CMK (cell line): ENCODE data around the gene MLLT1.

Experiments used
- DNase-seq: peaks from one replicate; pipeline ENCODE4 v3.0.0-alpha.2; 2010; ENCODE audit warnings: low read depth

Gene MLLT1

DNA sequence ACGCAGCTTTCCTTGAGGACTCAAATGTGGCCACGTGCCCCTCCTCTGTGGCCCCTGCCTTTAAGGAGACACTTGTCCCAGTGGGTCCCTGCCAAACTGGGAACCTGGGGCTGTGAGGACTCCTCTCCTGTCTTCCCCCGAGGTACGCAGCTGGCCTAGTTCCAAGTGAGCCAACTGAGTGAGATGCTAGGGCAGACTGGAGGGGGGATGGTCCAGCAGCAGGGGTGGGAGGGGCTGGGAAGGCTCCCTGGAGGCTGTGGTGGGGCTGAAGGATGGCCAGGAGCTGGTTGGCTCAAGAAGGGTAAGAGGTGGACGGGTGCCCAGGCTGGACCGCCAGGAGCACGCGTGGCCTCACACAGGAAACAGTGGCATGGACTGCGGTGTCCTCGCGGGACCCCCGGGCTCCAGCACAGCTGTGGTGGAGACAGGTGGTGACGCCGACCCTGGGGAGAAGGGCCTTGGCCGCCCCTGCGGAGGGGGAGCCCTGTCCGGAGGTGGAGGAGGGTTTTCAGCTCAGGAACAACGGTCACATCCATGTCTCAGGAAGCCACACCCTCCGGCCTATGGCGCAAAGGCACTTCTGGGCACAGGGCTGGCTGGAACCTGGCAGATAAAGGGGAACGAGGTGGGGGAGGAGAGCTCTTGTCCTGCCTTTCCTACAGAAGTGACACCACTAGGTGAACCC lies 45.8 kb downstream of the MLLT1 start:
- peak; percentile 65 for DNase-seq

DNA sequence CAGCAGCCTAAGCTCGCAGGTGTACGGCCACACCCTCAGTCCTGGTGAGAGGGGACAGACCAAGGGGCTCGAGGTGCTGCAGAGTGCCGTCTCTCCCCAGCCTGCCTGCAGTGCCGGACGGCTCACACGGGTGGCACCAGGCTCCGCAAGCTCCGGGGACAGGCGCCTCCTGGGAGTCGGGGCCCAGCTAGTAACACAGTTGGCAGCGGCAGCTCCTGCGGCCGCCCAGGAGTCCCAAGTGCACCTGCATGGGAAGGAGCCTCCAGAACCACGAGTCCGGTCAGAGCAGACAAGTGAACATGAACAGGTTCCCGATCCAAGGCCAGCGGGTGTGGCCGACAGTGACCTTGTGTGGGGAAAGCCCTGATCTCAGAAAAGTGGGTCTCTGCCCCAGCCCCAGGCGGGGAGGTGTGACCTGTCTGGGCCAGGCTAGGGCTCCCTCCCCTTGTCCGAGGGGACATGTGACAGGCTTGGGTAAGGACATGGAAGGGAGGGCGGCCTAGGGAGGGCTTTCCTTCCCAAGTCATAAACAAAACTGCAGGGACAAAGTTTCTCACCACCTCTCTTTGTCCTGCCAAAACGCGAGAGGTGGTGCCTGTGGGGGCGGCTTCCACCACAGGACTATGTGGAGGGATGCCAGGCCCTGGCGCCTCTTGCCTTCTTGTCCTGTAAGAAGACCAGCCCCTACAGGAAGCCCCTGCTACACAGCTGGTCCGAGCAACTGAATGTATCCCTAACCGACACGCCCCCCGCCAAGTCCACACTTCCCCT lies 46.5 kb downstream of the MLLT1 start:
- DNase-seq = no peak

DNA sequence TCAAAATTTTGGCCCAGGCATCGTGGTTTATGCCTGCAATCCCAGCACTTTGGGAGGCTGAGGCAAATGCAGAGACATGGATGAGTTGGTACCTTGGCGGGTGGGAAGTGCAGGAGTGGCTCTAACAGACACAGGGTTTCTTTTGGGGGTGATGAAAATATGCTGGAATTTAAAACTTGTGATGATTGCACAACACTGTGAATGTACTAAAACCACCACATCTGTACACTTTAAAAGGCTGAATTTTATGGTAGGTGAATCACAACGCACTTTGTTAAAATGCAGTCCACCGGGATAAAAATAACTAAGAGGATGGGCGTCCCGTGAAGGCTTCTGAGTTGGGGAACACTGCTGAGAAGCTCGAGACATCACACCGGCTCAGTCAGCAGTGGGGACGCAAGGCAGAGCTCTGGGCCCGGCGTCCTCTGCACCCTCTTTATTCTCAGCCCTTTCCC lies 47.1 kb downstream of the MLLT1 start:
- DNase-seq = no peak

DNA sequence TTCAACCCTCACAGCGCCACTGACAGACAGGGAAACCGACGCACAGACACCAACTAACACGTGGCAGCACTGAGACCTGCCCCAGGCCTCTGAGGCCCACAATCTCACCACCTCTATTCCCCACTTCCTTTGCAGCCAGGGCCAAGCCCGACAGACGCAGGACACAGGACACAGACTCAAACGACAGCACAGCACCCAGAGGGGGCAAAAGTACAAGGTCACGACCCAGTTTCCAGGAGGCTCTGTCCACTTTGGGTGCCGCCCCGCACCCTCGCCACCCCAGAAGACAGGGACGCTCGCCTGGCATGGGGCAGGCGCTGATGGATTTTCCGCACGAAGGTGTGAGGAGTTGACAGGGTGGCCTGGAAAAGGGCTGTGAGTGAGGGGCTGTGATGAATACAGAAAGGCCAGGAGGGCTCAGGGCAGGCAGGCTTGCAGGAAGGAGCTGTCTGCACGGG lies 48.8 kb downstream of the MLLT1 start:
- no peak for DNase-seq

DNA sequence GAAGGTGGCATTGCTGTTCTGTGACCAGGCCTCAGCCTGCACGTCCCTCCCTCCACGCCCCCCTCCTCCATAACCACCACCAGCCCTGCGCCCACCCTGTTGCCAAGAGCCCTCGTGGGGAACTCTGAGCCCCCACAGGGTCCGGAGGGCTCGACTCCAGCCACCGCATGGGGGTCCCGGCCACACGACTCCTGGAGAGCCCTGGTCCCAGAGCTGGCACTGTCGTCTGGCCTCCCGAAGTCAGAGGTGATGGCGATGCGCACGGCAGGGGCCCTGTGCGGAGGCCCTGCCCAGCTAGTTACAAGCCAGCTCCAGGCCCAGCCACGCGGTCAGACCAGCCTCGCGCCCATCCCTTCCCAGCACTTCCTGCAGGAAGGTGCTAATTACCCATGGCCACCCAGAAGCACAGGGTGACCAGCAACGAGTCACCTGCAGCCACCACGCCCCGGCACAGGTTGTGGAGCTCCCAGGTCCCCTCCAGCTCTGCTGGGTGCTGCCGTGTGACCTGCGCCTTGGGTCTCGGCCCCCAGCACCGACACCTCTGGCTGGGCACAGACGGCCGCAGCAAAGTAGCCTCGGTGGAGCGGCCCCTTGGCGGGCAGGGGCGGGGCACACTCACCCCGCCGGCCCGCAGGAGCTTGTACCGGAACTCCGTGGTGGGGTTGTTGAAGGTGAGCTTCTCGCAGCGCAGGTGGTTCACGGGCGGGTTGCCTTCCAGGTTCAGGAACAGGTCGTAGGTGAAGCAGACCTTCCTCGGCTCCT lies 49.6 kb downstream of the MLLT1 start:
- DNase-seq = no peak

DNA sequence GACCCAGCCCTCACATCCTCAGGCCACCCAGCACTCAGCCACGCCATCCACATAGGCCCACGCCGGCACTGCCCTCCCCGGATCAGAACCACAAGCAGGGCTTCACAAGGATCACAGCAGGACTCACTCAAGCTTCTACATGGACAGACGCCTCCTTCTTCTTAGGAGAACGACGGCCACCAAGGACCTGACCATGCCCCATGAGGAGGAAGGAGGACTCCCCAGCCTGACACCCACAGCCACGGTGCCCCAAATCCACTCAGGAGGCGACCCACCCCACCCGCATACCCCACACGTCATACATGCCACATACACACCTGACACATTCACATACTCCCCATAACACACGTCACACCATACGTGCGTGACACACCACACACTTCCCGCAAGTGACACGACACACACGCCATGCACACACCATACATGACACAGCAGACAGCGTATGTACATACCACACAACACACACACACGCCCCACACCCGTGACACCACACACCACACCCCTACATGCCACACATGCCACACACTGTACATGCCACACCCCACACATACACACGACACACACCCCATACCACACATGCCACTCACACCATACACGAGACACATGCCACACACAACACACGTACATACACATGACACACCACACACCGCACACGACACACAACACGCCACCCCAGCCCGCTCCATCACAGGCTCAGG lies 50.4 kb downstream of the MLLT1 start:
- DNase-seq = no peak

DNA sequence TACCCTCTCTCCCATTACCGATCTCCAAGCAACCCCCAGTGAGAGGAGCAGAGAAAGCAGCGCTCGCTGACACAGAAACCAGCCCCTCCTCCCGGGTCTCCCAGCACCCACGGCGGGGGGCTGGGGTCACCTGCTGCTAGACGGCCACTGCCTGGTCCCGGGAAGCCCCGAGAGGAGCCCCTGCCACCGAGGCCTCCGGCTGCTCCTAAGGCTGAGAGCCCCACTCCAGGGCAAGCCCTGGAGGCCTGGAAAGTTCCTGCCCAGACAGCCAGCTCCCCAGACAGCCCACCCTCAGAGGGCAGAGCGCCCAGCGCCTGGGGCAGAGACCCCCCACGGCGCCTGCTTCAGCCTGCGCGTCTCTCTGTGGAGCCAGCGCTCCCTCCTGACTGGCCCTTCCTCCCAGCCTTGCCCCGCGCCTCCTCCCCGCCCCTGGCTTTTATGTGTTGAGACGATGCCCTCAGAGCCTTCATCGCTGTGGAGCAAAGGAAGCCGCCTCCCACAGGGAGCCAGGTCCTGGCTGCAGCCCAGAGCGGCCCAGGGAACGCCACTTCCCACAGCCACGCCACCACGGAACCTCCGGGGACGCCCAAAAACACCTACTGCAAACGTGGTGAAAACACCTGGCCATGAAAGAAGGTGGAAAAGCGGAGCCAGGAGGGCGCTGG lies 51.1 kb downstream of the MLLT1 start:
- no peak for DNase-seq

DNA sequence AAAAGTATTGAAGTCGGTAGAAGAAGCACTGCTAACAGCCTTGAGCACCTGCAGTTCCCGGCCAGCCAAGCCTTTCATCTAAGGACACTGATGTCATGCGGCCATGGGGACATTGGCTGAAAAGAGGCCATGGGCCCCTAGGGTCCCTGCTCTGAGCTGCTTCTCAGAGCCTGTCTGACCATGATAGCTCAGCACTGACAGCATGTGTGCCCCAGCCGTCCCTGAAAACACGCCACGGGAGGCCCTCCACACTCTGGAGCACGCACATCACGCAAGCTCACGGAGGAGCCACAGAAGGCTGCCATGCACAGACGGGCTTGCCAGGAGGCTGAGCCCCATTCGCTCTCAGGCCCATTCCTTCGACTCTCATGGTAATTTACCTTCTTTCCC lies 51.8 kb downstream of the MLLT1 start:
- DNase-seq = no peak

DNA sequence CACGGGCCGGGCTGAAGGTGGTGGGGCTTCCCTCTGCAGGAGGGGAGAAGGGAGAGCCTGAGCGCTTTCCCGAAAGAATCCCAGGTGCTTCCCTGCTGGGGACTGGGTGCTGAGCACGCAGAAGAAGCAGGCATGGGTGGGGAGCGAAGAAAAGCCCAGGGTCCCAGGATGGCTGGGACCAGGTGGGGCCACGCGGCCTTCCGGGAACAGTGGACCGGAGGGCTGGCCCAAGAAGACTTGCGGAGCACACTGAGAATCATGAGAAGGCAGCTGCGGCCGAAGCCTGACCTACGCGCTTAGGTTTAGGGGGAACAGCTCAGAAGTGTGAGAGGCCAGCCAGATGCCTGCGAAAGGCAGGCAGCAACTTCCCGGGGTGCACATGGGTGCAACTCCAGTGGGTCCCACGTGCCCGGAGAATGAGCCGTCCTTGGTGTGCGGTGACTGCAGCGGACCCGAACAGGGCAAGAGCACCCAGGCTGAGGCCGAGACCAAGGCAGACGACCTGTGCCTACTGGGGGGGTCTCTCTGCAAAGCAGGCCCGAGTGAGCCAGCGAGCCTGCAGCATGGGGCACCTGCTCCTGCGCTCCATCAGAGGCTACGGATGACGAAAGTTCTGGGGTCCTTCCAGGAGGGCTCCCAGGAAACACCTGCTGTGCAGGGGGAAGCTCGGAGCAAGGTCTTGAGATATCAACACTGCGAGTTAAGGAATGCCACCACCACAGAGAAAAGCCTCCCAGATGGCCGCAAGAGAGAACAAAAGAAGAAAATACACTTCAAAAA lies 52.4 kb downstream of the MLLT1 start:
- DNase-seq = no peak

DNA sequence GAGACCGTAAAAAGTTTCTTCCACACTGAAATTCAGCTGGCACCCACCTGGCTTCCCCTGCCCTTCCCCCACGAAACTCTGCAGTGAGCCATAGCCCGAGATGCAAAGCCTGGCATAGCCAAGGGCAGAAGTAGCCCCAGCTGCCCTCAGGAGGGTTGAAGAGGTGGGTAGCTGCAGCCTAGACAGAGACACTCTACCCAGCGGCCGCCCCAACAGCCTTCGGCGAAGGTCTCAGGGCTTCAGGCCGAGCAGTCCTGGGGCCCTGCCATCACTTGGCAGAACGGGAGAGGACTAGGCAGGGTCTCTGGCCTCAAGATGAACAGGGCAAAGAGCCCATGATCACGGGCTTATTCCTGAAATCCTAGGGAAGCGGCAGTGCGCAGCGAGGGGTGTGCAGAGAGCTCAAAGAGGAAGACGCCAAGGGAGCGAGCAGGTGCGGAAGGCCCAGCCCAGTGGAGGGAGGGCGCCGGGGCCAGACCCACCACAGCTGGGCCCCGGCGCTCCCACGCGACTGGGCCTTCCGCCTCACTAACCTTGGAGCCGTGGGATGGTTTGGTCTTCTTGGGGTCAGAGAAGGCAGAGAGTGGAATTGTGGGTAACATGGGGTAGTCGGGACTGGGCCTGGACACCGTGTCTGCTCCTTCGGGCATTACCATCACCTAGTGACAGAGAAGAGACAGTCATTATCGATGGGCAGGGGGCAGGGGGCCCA lies 53.2 kb downstream of the MLLT1 start:
- DNase-seq = no peak

DNA sequence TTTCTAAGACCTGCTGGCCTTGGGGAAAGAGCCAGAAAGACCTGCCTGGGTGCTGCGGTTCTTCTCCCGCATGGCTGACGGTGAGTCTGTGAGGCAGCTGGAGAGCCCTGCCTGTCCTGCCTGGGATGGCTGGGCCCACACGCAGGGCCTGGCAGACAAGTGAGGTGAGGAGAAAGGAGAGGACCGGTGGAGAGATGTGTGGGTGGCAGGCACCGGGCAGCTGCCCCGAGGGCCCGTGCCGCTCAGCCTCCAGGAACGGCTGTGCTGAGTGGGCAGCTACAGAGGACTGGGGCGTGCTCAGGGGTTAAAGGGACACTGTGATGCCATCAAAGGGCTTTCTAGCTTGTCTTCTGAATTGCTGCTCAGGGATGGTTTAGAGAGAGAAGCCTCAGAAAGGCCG lies 53.8 kb downstream of the MLLT1 start:
- DNase-seq = no peak

DNA sequence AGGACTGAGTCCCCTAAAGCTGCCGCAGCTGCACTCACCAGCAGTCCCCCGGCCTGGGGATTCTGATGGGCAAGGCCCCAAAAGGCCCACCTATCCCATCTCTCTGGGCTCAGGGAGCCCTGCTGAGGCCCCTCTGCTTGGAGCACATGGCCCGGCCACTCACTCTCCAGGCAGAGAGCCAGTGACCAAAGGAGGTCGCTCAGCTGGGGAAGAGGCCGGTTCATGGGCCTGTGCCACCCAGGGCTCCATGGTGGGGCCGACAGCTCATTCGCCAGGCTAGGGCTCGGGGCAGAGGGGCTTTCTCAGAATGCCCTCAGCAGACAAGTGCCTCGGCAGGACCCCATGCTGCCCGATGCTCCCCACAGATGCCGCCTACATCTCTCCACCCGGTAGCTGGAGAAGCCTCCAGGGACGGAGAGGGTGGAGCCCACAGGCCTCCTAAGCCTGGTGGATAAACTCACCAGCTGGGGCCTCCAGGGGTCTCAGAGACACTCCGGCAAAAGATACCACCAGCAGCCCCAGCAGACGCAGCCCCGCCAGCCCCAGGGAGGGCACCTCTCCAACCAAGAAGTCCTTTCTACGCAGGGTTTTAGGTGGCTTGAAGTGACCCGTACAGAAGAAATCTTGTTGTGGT lies 54.4 kb downstream of the MLLT1 start:
- DNase-seq = no peak

DNA sequence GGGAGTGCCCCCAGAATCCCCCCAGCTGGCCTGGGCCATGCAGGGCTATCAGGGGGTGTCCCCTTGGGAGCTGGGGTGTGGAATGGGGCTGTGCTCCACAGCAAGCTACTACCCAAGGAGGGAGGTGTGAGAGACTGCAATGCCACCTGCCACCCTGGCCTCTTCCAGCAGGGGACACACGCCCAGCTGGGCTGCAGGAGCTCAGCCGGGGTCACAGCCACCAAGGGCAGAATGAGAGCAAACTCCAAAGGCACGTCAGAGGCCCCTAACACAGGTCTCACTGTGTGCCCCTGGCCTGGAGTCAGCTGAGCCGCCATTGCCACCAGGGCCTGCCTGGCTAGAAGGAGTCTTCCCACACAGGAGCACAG lies 55.5 kb downstream of the MLLT1 start:
- no peak for DNase-seq

DNA sequence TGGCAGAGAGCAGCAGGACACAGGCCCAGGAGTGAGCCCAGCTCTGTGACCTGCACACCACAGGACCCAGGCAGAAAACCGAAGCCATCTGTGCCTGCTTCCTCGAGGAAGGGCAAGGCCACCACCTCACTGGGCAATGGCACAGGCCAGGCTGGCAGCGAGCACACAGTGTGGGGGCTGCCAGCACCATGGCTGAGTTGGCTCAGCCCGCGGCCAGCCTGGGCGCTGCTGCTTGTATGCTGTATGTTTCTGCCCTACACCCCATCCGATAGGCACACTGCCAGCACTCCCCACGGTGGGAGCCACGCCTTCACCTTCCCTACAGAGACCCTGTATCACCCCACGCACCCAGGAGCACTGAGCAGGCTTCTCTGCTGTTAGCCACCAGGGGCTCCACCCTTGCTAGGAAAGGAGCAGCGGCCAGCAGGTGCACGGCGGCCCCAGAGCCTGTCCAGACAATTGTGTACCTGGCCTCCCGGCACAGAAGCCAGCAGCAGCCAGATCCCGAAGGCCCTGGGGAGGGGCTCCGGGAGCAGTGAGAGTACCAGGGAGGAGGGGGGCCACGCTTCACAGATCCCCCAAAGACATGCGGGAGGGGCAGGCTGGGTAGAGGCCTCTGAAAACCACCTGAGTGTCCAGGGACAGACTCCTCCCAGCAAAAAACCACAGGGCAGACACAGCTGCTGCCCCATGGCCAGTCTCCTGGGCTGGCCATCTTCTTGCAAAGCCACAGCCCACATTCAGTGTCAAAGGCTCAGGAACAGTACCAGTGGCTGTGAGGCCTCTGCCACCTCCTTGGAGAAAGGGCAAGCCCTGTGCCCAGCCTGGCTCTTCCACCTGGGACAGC lies 56.1 kb downstream of the MLLT1 start:
- DNase-seq = no peak

DNA sequence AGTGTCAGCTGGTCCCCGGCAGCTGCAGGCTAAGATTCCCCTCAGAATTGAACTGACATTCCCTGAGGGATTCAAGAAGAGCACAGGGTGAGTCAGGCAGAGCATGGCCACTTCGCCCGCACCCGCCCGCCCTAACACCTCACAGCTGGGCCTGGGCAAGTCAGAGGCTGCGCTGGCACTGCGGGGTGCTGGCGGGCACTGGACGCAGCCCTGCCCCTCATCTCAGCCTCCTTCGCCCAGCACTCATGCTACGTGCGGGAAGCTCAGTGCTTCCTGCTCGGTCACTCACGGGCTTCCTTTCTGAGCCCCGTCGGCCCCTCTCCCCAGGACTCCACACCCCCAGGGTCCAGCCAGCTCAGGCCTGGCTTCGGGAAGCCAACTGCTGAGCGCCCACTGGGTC lies 56.9 kb downstream of the MLLT1 start:
- DNase-seq = no peak

DNA sequence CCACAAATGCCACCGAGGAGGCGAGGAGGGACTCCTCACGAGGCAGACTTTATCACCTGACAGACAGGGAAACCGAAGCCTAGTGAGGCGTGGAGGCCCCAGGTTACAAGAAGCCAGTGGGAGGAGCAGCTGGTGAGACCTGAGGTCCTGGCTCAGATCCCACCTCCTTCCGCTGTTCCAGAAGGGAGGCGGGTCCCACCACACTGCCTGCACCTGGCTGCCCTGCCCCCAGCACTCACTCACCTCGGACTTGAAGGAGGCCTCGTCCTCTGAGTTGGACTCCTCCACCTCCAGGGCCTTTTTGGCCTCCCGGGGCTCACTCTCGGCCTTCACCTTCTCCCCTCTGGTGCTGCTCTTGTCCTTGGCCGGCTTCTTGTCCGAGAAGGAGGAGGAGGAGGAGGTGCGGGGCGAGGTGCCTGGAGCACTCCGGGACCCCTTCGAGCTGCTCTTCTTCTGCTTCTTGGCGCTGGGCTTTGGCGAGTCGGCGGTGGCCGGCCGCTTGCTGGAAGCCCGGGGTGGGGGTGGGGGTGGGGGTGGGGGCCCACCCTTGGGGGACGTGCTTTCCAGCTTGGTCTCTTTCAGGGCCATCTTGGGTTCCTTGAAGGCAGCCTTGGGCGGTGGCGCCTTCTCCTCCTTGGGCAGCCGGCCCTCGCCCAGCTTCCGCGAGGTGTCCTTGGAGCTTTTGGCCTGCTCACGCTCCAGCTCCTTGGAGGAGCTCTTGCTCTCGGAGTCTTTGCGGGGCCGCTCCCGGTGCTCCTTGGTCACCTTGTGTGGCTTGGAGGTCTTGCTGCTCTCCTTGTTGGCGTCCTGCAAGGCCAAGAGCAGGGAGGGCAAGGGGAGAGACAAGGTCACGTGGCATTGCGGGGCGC lies 57.7 kb downstream of the MLLT1 start:
- no peak for DNase-seq

DNA sequence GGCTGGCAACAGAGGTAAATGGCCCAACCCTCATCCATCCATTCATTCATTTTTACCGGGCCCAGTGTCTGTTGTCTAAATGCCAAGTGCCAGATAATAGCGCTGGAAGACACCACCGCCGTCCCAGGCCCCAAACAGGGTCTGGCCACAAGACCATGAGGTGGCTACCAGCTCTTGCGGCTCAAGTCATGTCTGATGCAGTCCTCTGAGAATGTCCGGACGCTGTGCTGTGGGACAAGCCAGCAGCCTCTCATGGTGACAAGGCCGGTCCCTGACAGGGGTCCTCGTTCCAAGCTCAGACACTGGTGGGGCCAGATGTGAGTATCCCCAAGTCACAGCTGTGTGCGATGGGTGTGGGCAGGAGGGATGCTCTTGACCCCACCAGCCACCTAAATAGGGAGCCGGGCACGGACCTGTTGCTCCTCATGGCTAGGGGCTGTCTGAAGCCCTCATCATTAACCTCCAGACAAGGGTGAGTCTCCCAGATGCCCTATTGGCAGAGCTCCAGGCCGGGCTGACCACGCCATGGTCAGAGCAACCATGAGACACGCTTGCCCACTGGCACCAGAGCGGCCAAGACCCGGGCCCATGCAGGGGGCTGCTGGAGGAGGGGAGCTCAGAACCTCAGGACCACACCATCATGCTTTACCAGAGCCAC lies 58.4 kb downstream of the MLLT1 start:
- no peak for DNase-seq
